Fibroblast of skin of right biceps (primary cell): ENCODE data around the gene ELOVL6.

Source experiments
- DNase-seq: peaks from one replicate; pipeline ENCODE4 v3.0.0-alpha.2; 2013

The ELOVL6 gene

GRCh38 chr4:110014233-110014632, 184.2 kb downstream of the ELOVL6 start:
- no peak for DNase-seq

- DNase-seq, result no peak
Observed at GRCh38 chr4:110012917-110013316, 185.5 kb downstream of the ELOVL6 start.

GRCh38 chr4:110010797-110011196, 187.6 kb downstream of the ELOVL6 start:
- no peak for DNase-seq

GRCh38 chr4:110009550-110009949, 188.9 kb downstream of the ELOVL6 start:
- DNase-seq, result no peak

GRCh38 chr4:110008540-110008939, 189.9 kb downstream of the ELOVL6 start:
- no peak for DNase-seq

GRCh38 chr4:110007217-110007616, 191.2 kb downstream of the ELOVL6 start:
- no peak for DNase-seq

GRCh38 chr4:110005461-110006056, 192.9 kb downstream of the ELOVL6 start:
- DNase-seq, result peak; percentile 66

- DNase-seq, result no peak
Observed at GRCh38 chr4:110004556-110004955, 193.9 kb downstream of the ELOVL6 start.

GRCh38 chr4:110003401-110004187, 194.8 kb downstream of the ELOVL6 start:
- DNase-seq, result peak; percentile 10

GRCh38 chr4:110002326-110002725, 196.1 kb downstream of the ELOVL6 start:
- no peak for DNase-seq

- DNase-seq, result no peak
Observed at GRCh38 chr4:109999585-109999912, 198.9 kb downstream of the ELOVL6 start.

GRCh38 chr4:109998867-109999584, 199.4 kb downstream of the ELOVL6 start:
- DNase-seq, result peak; percentile 61

- DNase-seq, result no peak
Observed at GRCh38 chr4:109996526-109996925, 201.9 kb downstream of the ELOVL6 start.
